Aorta (tissue), 4 donors: ENCODE results near the gene SLC2A2. TPM values are rescaled to one million over a fixed set of nuclear protein-coding genes. Genes with fewer than 3 reads are reported as not detected.

Source experiments
- polyA plus RNA-seq, 2 donors: library from polyadenylated mRNA; stranded (reverse); fragments of 200-250 nt; gene quantifications; one replicate each; pipeline ENCODE4 v1.2.3, GENCODE V29; 2013
- total RNA-seq, 2 donors: library from RNA; stranded (reverse); fragmentation: NEBNext Ultra II Directional; extraction: Animal tissue kit (Norgen Biotek cat#: 25700); gene quantifications; one replicate each; pipeline ENCODE4 v1.2.1, GENCODE V29; 2021
- donor health status: healthy with polysubstance abuse.
- donor health status: Bipolar disorder and iron deficiency.
- donor health status: DM: no; HTN: no; CAD: no.
- donor health status: DM: yes; HTN: yes; CAD: no.

SLC2A2 gene
- total and polyA plus RNA-seq, 4 donors: 3.1 TPM; not detected in 3

Other genes with a start within 250 kb of the SLC2A2 start
- 10 to 100 TPM; 33.5 to 48.9 TPM for gene RPL22L1, start 156.5 kb downstream of the SLC2A2 start, total RNA-seq
- gene RPL22L1, start 156.5 kb downstream of the SLC2A2 start, polyA plus RNA-seq: 10 to 100 TPM; 54.0 to 93.9 TPM
- 10 to 100 TPM; 17.1 to 17.7 TPM for gene EIF5A2, start 118.1 kb downstream of the SLC2A2 start, total RNA-seq
- 10 to 100 TPM in 1 of 2 donors, 1 to 10 TPM in 1; 3.9 to 22.4 TPM for gene EIF5A2, start 118.1 kb downstream of the SLC2A2 start, polyA plus RNA-seq